ENCODE data around the gene HEATR3.
A peak's percentile ranks its signal among the peaks of the same experiment; 100 is the strongest.

Gene HEATR3

GRCh38 chr16:50068550-50068949, 2.8 kb downstream of the HEATR3 start:
- Mint-ChIP-seq H3K9me3 (ENCODE audit: low read depth) (no peaks in the 10 kb centered on the region), H3K4me1 (ENCODE audit: low read depth) (peaks cover 54% of the 10 kb centered on the region), H3K4me3 (peak overlapping the region; percentile 90), H3K36me3 (no peaks in the 10 kb centered on the region), H3K27me3 (no peaks in the 10 kb centered on the region), H3K27ac (peak overlapping the region; percentile 91)

- peak overlapping the region; percentile 63 for H3K4me3 Mint-ChIP-seq
- no peaks in the 10 kb centered on the region for H3K9me3 Mint-ChIP-seq (ENCODE audit: low read depth)
- H3K27ac Mint-ChIP-seq = peak overlapping the region; percentile 13
- peaks cover 54% of the 10 kb centered on the region for H3K4me1 Mint-ChIP-seq (ENCODE audit: low read depth)
- no peaks in the 10 kb centered on the region for H3K36me3 Mint-ChIP-seq
- no peaks in the 10 kb centered on the region for H3K27me3 Mint-ChIP-seq
Measured at GRCh38 chr16:50069060-50069459, 3.3 kb downstream of the HEATR3 start.

GRCh38 chr16:50071075-50071671, 5.4 kb downstream of the HEATR3 start:
- H3K36me3 Mint-ChIP-seq = peaks cover 5% of the 10 kb centered on the region
- no peak overlapping the region for H3K4me3 Mint-ChIP-seq
- peaks cover 49% of the 10 kb centered on the region for H3K4me1 Mint-ChIP-seq (ENCODE audit: low read depth)
- no peaks in the 10 kb centered on the region for H3K27me3 Mint-ChIP-seq
- H3K27ac Mint-ChIP-seq = no peak overlapping the region
- no peaks in the 10 kb centered on the region for H3K9me3 Mint-ChIP-seq (ENCODE audit: low read depth)

- Mint-ChIP-seq H3K4me3 (no peak overlapping the region), H3K9me3 (ENCODE audit: low read depth) (no peaks in the 10 kb centered on the region), H3K4me1 (ENCODE audit: low read depth) (peaks cover 37% of the 10 kb centered on the region), H3K36me3 (peaks cover 5% of the 10 kb centered on the region), H3K27me3 (no peaks in the 10 kb centered on the region), H3K27ac (peak overlapping the region; percentile 23)
Measured at GRCh38 chr16:50072730-50073129, 7.0 kb downstream of the HEATR3 start.

GRCh38 chr16:50079397-50080140, 13.8 kb downstream of the HEATR3 start:
- Mint-ChIP-seq H3K4me3 (no peak overlapping the region), H3K36me3 (peaks cover 25% of the 10 kb centered on the region), H3K27ac (no peak overlapping the region), H3K9me3 (ENCODE audit: low read depth) (no peaks in the 10 kb centered on the region), H3K27me3 (no peaks in the 10 kb centered on the region), H3K4me1 (ENCODE audit: low read depth) (peaks cover 26% of the 10 kb centered on the region)

GRCh38 chr16:50081428-50082018, 15.8 kb downstream of the HEATR3 start:
- Mint-ChIP-seq H3K4me1 (ENCODE audit: low read depth) (peaks cover 21% of the 10 kb centered on the region), H3K4me3 (no peak overlapping the region), H3K36me3 (peaks cover 29% of the 10 kb centered on the region), H3K27me3 (no peaks in the 10 kb centered on the region), H3K27ac (peak overlapping the region; percentile 54), H3K9me3 (ENCODE audit: low read depth) (no peaks in the 10 kb centered on the region)

- H3K27me3 Mint-ChIP-seq = no peaks in the 10 kb centered on the region
- peaks cover 21% of the 10 kb centered on the region for H3K4me1 Mint-ChIP-seq (ENCODE audit: low read depth)
- no peak overlapping the region for H3K4me3 Mint-ChIP-seq
- H3K9me3 Mint-ChIP-seq (ENCODE audit: low read depth) = no peaks in the 10 kb centered on the region
- peaks cover 32% of the 10 kb centered on the region for H3K36me3 Mint-ChIP-seq
- H3K27ac Mint-ChIP-seq = no peak overlapping the region
Measured at GRCh38 chr16:50083996-50084395, 18.2 kb downstream of the HEATR3 start.

- no peaks in the 10 kb centered on the region for H3K9me3 Mint-ChIP-seq (ENCODE audit: low read depth)
- H3K36me3 Mint-ChIP-seq = peaks cover 33% of the 10 kb centered on the region
- H3K27me3 Mint-ChIP-seq = no peaks in the 10 kb centered on the region
- H3K27ac Mint-ChIP-seq = no peak overlapping the region
- H3K4me3 Mint-ChIP-seq = no peak overlapping the region
- H3K4me1 Mint-ChIP-seq (ENCODE audit: low read depth) = peaks cover 11% of the 10 kb centered on the region
Measured at GRCh38 chr16:50086176-50086575, 20.4 kb downstream of the HEATR3 start.

- H3K36me3 Mint-ChIP-seq = peaks cover 30% of the 10 kb centered on the region
Measured at GRCh38 chr16:50088302-50088701, 22.5 kb downstream of the HEATR3 start.

GRCh38 chr16:50092891-50093290, 27.1 kb downstream of the HEATR3 start:
- no peaks in the 10 kb centered on the region for H3K27me3 Mint-ChIP-seq
- no peak overlapping the region for H3K27ac Mint-ChIP-seq
- H3K4me3 Mint-ChIP-seq = no peak overlapping the region
- no peaks in the 10 kb centered on the region for H3K4me1 Mint-ChIP-seq (ENCODE audit: low read depth)
- no peaks in the 10 kb centered on the region for H3K9me3 Mint-ChIP-seq (ENCODE audit: low read depth)
- H3K36me3 Mint-ChIP-seq = peaks cover 14% of the 10 kb centered on the region

More at GRCh38 chr16:50088302-50088701, 22.5 kb downstream of the HEATR3 start:
- Mint-ChIP-seq H3K9me3 (ENCODE audit: low read depth) (no peaks in the 10 kb centered on the region), H3K27me3 (no peaks in the 10 kb centered on the region), H3K4me3 (no peak overlapping the region), H3K27ac (no peak overlapping the region), H3K4me1 (ENCODE audit: low read depth) (no peaks in the 10 kb centered on the region)

- H3K27me3 Mint-ChIP-seq = no peaks in the 10 kb centered on the region
- peak overlapping the region; percentile 10 for H3K27ac Mint-ChIP-seq
- H3K4me3 Mint-ChIP-seq = no peak overlapping the region
- no peaks in the 10 kb centered on the region for H3K4me1 Mint-ChIP-seq (ENCODE audit: low read depth)
- no peaks in the 10 kb centered on the region for H3K9me3 Mint-ChIP-seq (ENCODE audit: low read depth)
- H3K36me3 Mint-ChIP-seq = peaks cover 11% of the 10 kb centered on the region
Measured at GRCh38 chr16:50093607-50094539, 28.1 kb downstream of the HEATR3 start.

- Mint-ChIP-seq H3K9me3 (ENCODE audit: low read depth) (no peaks in the 10 kb centered on the region), H3K36me3 (peaks cover 6% of the 10 kb centered on the region), H3K4me1 (ENCODE audit: low read depth) (no peaks in the 10 kb centered on the region), H3K27ac (no peak overlapping the region), H3K4me3 (no peak overlapping the region), H3K27me3 (no peaks in the 10 kb centered on the region)
Measured at GRCh38 chr16:50096791-50097190, 31.0 kb downstream of the HEATR3 start.

GRCh38 chr16:50099957-50100648, 34.3 kb downstream of the HEATR3 start:
- no peaks in the 10 kb centered on the region for H3K27me3 Mint-ChIP-seq
- H3K4me1 Mint-ChIP-seq (ENCODE audit: low read depth) = no peaks in the 10 kb centered on the region
- no peak overlapping the region for H3K4me3 Mint-ChIP-seq
- H3K36me3 Mint-ChIP-seq = peaks cover 10% of the 10 kb centered on the region
- no peaks in the 10 kb centered on the region for H3K9me3 Mint-ChIP-seq (ENCODE audit: low read depth)
- H3K27ac Mint-ChIP-seq = no peak overlapping the region

- H3K4me3 Mint-ChIP-seq = no peak overlapping the region
- no peaks in the 10 kb centered on the region for H3K27me3 Mint-ChIP-seq
- H3K27ac Mint-ChIP-seq = no peak overlapping the region
- no peaks in the 10 kb centered on the region for H3K9me3 Mint-ChIP-seq (ENCODE audit: low read depth)
- H3K36me3 Mint-ChIP-seq = peaks cover 12% of the 10 kb centered on the region
- H3K4me1 Mint-ChIP-seq (ENCODE audit: low read depth) = no peaks in the 10 kb centered on the region
Measured at GRCh38 chr16:50102051-50102746, 36.4 kb downstream of the HEATR3 start.
